ENCODE measurements around the gene FAM228A.

Gene FAM228A

DNA sequence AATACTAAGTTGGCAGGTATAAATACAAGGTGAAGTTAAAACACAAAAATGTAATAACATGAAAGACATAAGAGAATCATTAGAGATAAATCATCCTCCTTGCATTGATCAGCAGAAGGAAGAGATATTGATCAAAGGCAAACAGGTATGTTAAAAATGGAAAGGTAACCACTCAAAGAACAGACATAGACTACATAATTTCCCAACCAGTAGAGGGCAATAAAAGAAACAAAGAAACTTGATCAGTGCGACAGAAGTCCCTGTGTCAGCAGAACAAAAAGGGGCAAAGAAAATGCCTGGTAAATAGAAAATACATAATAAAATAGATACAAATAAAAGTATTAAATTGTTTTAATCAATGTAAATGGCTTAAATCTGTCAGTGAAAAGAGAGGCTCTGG, 53.6 kb downstream of the FAM228A start:
- no peak overlapping the region for H3K27ac ChIP-seq (replicated peaks)
- H3K27me3 ChIP-seq (ENCODE audit: insufficient read depth, poor library complexity, severe bottlenecking): no peaks in the 10 kb centered on the region
- no peak overlapping the region for H3K4me3 ChIP-seq (replicated peaks; ENCODE audit: insufficient read depth, low read length)
- no peak for DNase-seq (ENCODE audit: low read depth in 1 of 2, low spot score in 1 of 2)
- TF ChIP-seq, protein P1, sequence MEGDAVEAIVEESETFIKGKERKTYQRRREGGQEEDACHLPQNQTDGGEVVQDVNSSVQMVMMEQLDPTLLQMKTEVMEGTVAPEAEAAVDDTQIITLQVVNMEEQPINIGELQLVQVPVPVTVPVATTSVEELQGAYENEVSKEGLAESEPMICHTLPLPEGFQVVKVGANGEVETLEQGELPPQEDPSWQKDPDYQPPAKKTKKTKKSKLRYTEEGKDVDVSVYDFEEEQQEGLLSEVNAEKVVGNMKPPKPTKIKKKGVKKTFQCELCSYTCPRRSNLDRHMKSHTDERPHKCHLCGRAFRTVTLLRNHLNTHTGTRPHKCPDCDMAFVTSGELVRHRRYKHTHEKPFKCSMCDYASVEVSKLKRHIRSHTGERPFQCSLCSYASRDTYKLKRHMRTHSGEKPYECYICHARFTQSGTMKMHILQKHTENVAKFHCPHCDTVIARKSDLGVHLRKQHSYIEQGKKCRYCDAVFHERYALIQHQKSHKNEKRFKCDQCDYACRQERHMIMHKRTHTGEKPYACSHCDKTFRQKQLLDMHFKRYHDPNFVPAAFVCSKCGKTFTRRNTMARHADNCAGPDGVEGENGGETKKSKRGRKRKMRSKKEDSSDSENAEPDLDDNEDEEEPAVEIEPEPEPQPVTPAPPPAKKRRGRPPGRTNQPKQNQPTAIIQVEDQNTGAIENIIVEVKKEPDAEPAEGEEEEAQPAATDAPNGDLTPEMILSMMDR (IDR thresholded peaks at IDR 0.05; ENCODE audit: insufficient read depth, low read length): no peak
- no peak for TF ChIP-seq GABPA (IDR thresholded peaks at IDR 0.05; ENCODE audit: low read depth)
- TF ChIP-seq, protein P2, sequence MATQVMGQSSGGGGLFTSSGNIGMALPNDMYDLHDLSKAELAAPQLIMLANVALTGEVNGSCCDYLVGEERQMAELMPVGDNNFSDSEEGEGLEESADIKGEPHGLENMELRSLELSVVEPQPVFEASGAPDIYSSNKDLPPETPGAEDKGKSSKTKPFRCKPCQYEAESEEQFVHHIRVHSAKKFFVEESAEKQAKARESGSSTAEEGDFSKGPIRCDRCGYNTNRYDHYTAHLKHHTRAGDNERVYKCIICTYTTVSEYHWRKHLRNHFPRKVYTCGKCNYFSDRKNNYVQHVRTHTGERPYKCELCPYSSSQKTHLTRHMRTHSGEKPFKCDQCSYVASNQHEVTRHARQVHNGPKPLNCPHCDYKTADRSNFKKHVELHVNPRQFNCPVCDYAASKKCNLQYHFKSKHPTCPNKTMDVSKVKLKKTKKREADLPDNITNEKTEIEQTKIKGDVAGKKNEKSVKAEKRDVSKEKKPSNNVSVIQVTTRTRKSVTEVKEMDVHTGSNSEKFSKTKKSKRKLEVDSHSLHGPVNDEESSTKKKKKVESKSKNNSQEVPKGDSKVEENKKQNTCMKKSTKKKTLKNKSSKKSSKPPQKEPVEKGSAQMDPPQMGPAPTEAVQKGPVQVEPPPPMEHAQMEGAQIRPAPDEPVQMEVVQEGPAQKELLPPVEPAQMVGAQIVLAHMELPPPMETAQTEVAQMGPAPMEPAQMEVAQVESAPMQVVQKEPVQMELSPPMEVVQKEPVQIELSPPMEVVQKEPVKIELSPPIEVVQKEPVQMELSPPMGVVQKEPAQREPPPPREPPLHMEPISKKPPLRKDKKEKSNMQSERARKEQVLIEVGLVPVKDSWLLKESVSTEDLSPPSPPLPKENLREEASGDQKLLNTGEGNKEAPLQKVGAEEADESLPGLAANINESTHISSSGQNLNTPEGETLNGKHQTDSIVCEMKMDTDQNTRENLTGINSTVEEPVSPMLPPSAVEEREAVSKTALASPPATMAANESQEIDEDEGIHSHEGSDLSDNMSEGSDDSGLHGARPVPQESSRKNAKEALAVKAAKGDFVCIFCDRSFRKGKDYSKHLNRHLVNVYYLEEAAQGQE (IDR thresholded peaks at IDR 0.05; ENCODE audit: insufficient replicate concordance, low read depth): no peak
- TF ChIP-seq POLR2AphosphoS5 (IDR thresholded peaks at IDR 0.05; ENCODE audit: low read depth): no peak
- TF ChIP-seq SPI1 (IDR thresholded peaks at IDR 0.05; ENCODE audit: borderline replicate concordance, low read depth): no peak

DNA sequence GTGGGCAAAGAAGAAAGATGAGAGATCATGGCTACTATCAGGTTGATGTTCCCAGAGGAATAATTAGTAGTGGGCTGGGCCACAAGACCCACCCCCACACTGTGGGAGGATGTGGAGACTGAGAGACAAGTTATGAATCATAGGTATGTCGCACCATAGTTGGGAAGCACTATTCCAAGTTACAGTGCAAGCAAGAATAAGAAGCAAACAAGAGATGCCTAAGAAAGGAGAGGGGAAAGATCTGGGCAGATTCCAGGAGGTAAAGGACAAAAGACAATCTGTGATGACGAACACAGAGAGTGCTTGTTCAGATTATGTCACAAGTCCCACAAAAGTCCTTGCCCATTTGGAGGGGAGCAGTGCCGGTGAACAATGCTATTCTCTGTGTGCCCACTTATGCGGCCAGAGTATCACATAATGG, 56.6 kb downstream of the FAM228A start:
- Histone ChIP-seq H3K4me3 (replicated peaks; ENCODE audit: insufficient read depth, low read length) (no peak overlapping the region), H3K27ac (replicated peaks) (no peak overlapping the region), H3K27me3 (ENCODE audit: insufficient read depth, poor library complexity, severe bottlenecking) (no peaks in the 10 kb centered on the region)
- TF ChIP-seq GABPA (IDR thresholded peaks at IDR 0.05; ENCODE audit: low read depth) (no peak), POLR2AphosphoS5 (IDR thresholded peaks at IDR 0.05; ENCODE audit: low read depth) (no peak), SPI1 (IDR thresholded peaks at IDR 0.05; ENCODE audit: borderline replicate concordance, low read depth) (no peak)
- TF ChIP-seq, protein P1 (IDR thresholded peaks at IDR 0.05; ENCODE audit: insufficient read depth, low read length): no peak
- TF ChIP-seq, protein P2 (IDR thresholded peaks at IDR 0.05; ENCODE audit: insufficient replicate concordance, low read depth): no peak
- no peak for DNase-seq (ENCODE audit: low read depth in 1 of 2, low spot score in 1 of 2)

DNA sequence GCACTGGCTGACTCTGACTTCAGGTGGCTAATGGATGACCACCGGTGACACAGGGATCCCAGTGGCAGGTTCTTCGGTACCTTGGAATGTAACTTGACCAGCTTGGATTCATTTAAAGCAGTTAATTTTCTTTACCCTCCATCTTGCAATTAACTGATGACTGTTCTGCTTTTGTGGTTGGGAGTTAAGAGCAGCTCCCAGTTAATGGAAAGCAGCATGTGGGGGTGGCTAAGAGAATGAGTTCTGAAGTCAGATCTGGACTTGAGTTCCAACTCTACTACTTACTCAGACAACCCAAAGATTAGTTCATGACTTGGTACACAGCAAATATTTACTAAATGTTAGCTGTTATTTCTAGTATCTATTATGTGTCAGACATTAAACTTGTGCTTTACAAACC, 58.5 kb downstream of the FAM228A start:
- H3K4me3 ChIP-seq (replicated peaks; ENCODE audit: insufficient read depth, low read length): no peak overlapping the region
- DNase-seq (ENCODE audit: low read depth in 1 of 2, low spot score in 1 of 2): no peak
- H3K27me3 ChIP-seq (ENCODE audit: insufficient read depth, poor library complexity, severe bottlenecking): no peaks in the 10 kb centered on the region
- no peak overlapping the region for H3K27ac ChIP-seq (replicated peaks)
- TF ChIP-seq POLR2AphosphoS5 (IDR thresholded peaks at IDR 0.05; ENCODE audit: low read depth) (no peak), SPI1 (IDR thresholded peaks at IDR 0.05; ENCODE audit: borderline replicate concordance, low read depth) (no peak), GABPA (IDR thresholded peaks at IDR 0.05; ENCODE audit: low read depth) (no peak)
- TF ChIP-seq, protein P2 (IDR thresholded peaks at IDR 0.05; ENCODE audit: insufficient replicate concordance, low read depth): no peak
- TF ChIP-seq, protein P1 (IDR thresholded peaks at IDR 0.05; ENCODE audit: insufficient read depth, low read length): no peak

Measured in HL-60 (cell line).